NCI-H446 (cell line): Measurements from ENCODE around the gene GIPC3.
"Not testable (repeated sequence)": the region's sequence is repeated elsewhere in the genome, so short reads cannot be mapped to it uniquely, and the experiment has no call there.

Experiments used
- DNase-seq, 2 experiments: peaks; one replicate each; lab custom pipeline; 2025; lab: John Stamatoyannopoulos, UW

GIPC3 gene

GRCh38 chr19:3576696-3577443, 8.4 kb upstream of the GIPC3 start:
- no peak for DNase-seq

GRCh38 chr19:3577723-3578344, 7.4 kb upstream of the GIPC3 start:
- no peak for DNase-seq

GRCh38 chr19:3578390-3578789, 6.9 kb upstream of the GIPC3 start:
- no peak for DNase-seq

GRCh38 chr19:3580156-3580934, 4.9 kb upstream of the GIPC3 start:
- no peak for DNase-seq

- DNase-seq: not testable (repeated sequence)
Observed at GRCh38 chr19:3581792-3582191, 3.5 kb upstream of the GIPC3 start.

GRCh38 chr19:3584036-3584802, 1.1 kb upstream of the GIPC3 start:
- not testable (repeated sequence) for DNase-seq

- no peak for DNase-seq
Observed at GRCh38 chr19:3586127-3586626, 899 bp downstream of the GIPC3 start.

- DNase-seq: no peak
Observed at GRCh38 chr19:3586707-3587346, 1.5 kb downstream of the GIPC3 start.

- no peak for DNase-seq
Observed at GRCh38 chr19:3589439-3589838, 4.2 kb downstream of the GIPC3 start.

GRCh38 chr19:3589949-3590348, 4.7 kb downstream of the GIPC3 start:
- no peak for DNase-seq

GRCh38 chr19:3590991-3591659, 5.8 kb downstream of the GIPC3 start:
- DNase-seq: no peak

- DNase-seq: no peak
Observed at GRCh38 chr19:3591876-3592613, 6.8 kb downstream of the GIPC3 start.

- no peak for DNase-seq
Observed at GRCh38 chr19:3593156-3593555, 7.9 kb downstream of the GIPC3 start.

GRCh38 chr19:3595521-3596061, 10.3 kb downstream of the GIPC3 start:
- DNase-seq: no peak

- DNase-seq: no peak
Observed at GRCh38 chr19:3599776-3600187, 14.5 kb downstream of the GIPC3 start.

- DNase-seq: no peak
Observed at GRCh38 chr19:3601021-3601420, 15.7 kb downstream of the GIPC3 start.

GRCh38 chr19:3603121-3603811, 18.0 kb downstream of the GIPC3 start:
- DNase-seq: no peak

GRCh38 chr19:3604227-3604986, 19.1 kb downstream of the GIPC3 start:
- no peak for DNase-seq

GRCh38 chr19:3604987-3605343, 19.7 kb downstream of the GIPC3 start:
- DNase-seq: no peak
